ENCODE data around the gene COPB2.

DNA sequence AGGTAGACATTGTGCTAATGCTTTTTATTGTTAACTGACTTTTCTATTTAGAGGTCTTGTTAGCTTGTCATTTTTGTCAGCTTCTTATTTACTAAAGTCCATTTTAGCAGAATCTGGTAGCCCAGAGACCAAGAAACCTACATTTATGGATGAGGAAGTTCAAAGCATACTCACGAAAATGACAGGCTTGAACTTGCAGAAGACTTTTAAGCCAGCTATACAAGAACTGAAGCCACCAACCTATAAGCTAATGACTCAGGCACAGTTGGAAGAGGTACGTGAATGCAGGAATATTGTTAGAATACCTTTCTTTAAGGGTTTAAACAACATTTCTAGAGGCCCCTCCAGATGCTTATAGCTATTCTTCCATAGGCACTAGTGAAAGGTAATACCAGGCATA lies 42.7 kb downstream of the COPB2 start:
- TF ChIP-seq, protein P1, sequence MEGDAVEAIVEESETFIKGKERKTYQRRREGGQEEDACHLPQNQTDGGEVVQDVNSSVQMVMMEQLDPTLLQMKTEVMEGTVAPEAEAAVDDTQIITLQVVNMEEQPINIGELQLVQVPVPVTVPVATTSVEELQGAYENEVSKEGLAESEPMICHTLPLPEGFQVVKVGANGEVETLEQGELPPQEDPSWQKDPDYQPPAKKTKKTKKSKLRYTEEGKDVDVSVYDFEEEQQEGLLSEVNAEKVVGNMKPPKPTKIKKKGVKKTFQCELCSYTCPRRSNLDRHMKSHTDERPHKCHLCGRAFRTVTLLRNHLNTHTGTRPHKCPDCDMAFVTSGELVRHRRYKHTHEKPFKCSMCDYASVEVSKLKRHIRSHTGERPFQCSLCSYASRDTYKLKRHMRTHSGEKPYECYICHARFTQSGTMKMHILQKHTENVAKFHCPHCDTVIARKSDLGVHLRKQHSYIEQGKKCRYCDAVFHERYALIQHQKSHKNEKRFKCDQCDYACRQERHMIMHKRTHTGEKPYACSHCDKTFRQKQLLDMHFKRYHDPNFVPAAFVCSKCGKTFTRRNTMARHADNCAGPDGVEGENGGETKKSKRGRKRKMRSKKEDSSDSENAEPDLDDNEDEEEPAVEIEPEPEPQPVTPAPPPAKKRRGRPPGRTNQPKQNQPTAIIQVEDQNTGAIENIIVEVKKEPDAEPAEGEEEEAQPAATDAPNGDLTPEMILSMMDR (IDR thresholded peaks at IDR 0.05 in 8 of 11, conservative IDR thresholded peaks at IDR 0.05 in 3 of 11), result no peak
- TF ChIP-seq POLR2A (IDR thresholded peaks at IDR 0.05) (no peak), POLR2AphosphoS5 (IDR thresholded peaks at IDR 0.05) (no peak)
